GM23248 (cell line): ENCODE results near the gene CBFA2T3.

ENCODE experiments used
- EZH2 ChIP-seq: fragments of 200-600 bp; sonication (generic); IDR thresholded peaks from 2 replicates; pipeline ENCODE4 v1.6.1; 2018; ENCODE audit warnings: antibody characterized with exemption, mild to moderate bottlenecking; ENCODE audit not compliant: insufficient read depth, poor library complexity, severe bottlenecking
- EZH2phosphoT487 ChIP-seq: fragments of 200-600 bp; sonication (generic); IDR thresholded peaks from 2 replicates; pipeline ENCODE4 v1.6.1; 2018; ENCODE audit warnings: antibody characterized with exemption, moderate library complexity, mild to moderate bottlenecking, low read depth; ENCODE audit not compliant: insufficient read depth

DNA sequence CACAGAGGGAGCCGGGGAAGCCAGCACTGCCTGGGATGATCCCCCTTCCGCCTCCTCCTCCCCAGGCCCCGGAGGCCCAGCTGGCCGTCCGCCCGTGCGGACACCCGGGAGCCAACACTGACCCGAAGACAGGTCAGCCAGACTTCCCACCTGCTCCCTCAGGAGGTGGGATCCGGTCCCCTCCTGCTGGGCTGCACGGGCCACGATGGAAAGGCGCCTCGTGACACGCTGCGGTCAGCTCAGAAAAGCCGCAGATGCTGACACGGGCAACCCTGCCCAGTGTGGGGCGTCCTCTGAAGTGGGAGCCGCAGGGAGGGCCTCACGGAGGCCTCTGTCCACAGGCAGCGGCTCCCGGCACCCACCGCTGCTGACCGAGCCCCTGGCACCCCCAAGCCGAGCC lies 49.3 kb downstream of the CBFA2T3 start:
- no peak for TF ChIP-seq EZH2
- TF ChIP-seq EZH2phosphoT487: no peak
